Left lung (tissue), 10 donors: Measurements from ENCODE around the gene TET3. TPM values are rescaled to one million over a fixed set of nuclear protein-coding genes. Genes with fewer than 3 reads are reported as not detected.
A peak's percentile ranks its signal among the peaks of the same experiment; 100 is the strongest.

Experiments
- ATAC-seq: fragments of 200-7000 bp; cut with Tn5 transposase; one replicate; pipeline ENCODE4 v1.9.1; 2020; ENCODE audit warnings: moderate library complexity
- DNase-seq, 4 donors: peaks; one replicate each; pipeline ENCODE4 v3.0.0-alpha.2; 2013 to 2020
- H3K27ac ChIP-seq, 2 donors: fragments of 200-600 bp; sonication (generic) in 1 of 2; one replicate each; pipeline versions ENCODE4 v1.5.0 to v1.8.0; 2020 to 2021
- H3K27me3 ChIP-seq, 2 donors: fragments of 200-600 bp; sonication (generic) in 1 of 2; one replicate each; pipeline versions ENCODE4 v1.5.0 to v1.8.0; 2020 to 2021
- H3K36me3 ChIP-seq, 2 donors: fragments of 200-600 bp; sonication (generic) in 1 of 2; one replicate each; pipeline versions ENCODE4 v1.5.0 to v1.8.0; 2020 to 2021
- H3K4me1 ChIP-seq, 2 donors: fragments of 200-600 bp; one replicate each; pipeline ENCODE4 v1.8.0; 2021
- H3K4me3 ChIP-seq, 2 donors: fragments of 200-600 bp; sonication (generic) in 1 of 2; one replicate each; pipeline versions ENCODE4 v1.5.0 to v1.8.0; 2020 to 2021; ENCODE audit warnings: mild to moderate bottlenecking in 1 of 2
- H3K9me3 ChIP-seq, 2 donors: fragments of 200-600 bp; sonication (generic) in 1 of 2; one replicate each; pipeline versions ENCODE4 v1.5.0 to v1.8.0; 2020 to 2021
- CTCF ChIP-seq, 2 donors: fragments of 200-600 bp; sonication (generic) in 1 of 2; IDR thresholded peaks; one replicate each; pipeline versions ENCODE4 v1.5.0 to v1.8.0; 2021; ENCODE audit warnings: antibody characterized with exemption in 2 of 2
- intact Hi-C, 2 donors: fragments of 100-400 bp; cut with DNase I; formaldehyde crosslinking; loops; one replicate each; pipeline versions ENCODE4 v1.11.2 to v1.14.2; 2022
- polyA plus RNA-seq, 6 donors: library from polyadenylated mRNA; unstranded; fragments of 120-200 nt; gene quantifications; one replicate each; pipeline ENCODE4 v1.2.1, GENCODE V29; 2013; ENCODE audit not compliant: insufficient read length in 6 of 6
- total RNA-seq, 2 donors: library from RNA; stranded (reverse); fragmentation: NEBNext Ultra II Directional; extraction: Animal tissue kit (Norgen Biotek cat#: 25700); gene quantifications; one replicate each; pipeline ENCODE4 v1.2.1, GENCODE V29; 2021
- donor health status: DM: no; HTN: yes; CAD: no.
- donor health status: DM: no; HTN: no; CAD: no.

TET3 gene
- total and polyA plus RNA-seq, 8 donors: 16.6 to 32.1 (median 19.7) TPM

DNA sequence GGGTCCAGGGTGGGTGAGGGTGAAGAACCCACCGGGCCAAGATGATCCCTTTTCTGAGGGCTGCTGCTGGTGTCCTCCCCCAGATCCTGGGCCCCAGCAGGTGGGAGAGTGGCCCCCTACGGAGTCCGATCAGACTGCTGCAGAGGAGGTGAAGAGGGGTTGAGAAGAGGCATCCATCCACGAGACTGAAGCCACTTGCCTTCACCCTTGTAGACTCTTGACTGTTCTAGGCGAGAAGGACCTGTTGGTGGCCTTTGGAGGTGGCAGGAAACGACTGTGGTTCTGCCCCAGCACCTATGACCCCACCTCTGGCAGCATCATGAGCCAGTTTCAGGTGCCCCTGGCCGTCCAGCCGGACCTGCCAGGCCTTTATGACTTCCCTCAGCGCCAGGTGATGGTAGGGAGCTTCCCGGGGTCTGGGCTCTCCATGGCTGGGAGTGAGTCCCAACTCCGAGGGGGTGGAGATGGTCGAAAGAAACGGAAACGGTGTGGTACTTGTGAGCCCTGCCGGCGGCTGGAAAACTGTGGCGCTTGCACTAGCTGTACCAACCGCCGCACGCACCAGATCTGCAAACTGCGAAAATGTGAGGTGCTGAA, 1.5 kb downstream of the TET3 start:
- H3K27ac ChIP-seq: peak overlapping the region; percentile 82 to 93
- intact Hi-C loops: loop anchor here in 1 of 2 donors (10.0 kb wide), 1 partner anchor 61 kb away; the partner anchor contains the start of gene DGUOK
- H3K4me3 ChIP-seq: peak overlapping the region; percentile 46 to 65
- DNase-seq (no peak), ATAC-seq (no peak)
- peaks cover 0 to 19% of the 10 kb centered on the region in 2 donors for H3K36me3 ChIP-seq
- H3K4me1 ChIP-seq: peaks cover 28 to 89% of the 10 kb centered on the region in 2 donors
- no peak for TF ChIP-seq CTCF (IDR thresholded peaks at IDR 0.05)
- no peaks in the 10 kb centered on the region for H3K27me3 ChIP-seq
- no peaks in the 10 kb centered on the region for H3K9me3 ChIP-seq

- TF ChIP-seq CTCF (IDR thresholded peaks at IDR 0.05): peak in 1 of 2 donors; percentile 27
- Histone ChIP-seq H3K4me3 (peak overlapping the region; percentile 19 to 65), H3K27ac (peak overlapping the region in 1 of 2 donors; percentile 93), H3K27me3 (no peaks in the 10 kb centered on the region), H3K4me1 (peaks cover 21 to 89% of the 10 kb centered on the region in 2 donors), H3K9me3 (no peaks in the 10 kb centered on the region), H3K36me3 (peaks cover 0 to 19% of the 10 kb centered on the region in 2 donors)
- intact Hi-C loops: loop anchor here in 1 of 2 donors (10.0 kb wide), 1 partner anchor 63 kb away; the partner anchor contains the start of gene DGUOK
- DNase-seq (peak in 3 of 4 donors; percentile 71 to 85 (median 72)), ATAC-seq (peak; percentile 63)
Measured at GRCh38 chr2:73987109-73987947, 2.6 kb downstream of the TET3 start.

GRCh38 chr2:73987948-73988700, 3.4 kb downstream of the TET3 start:
- peak overlapping the region; percentile 19 to 65 for H3K4me3 ChIP-seq
- DNase-seq (no peak), ATAC-seq (no peak)
- H3K4me1 ChIP-seq: peaks cover 21 to 89% of the 10 kb centered on the region in 2 donors
- TF ChIP-seq CTCF (IDR thresholded peaks at IDR 0.05): no peak
- H3K9me3 ChIP-seq: no peaks in the 10 kb centered on the region
- peak overlapping the region in 1 of 2 donors; percentile 93 for H3K27ac ChIP-seq
- intact Hi-C loops: loop anchor here in 1 of 2 donors (10.0 kb wide), 1 partner anchor 63 kb away; the partner anchor contains the start of gene DGUOK
- no peaks in the 10 kb centered on the region for H3K27me3 ChIP-seq
- H3K36me3 ChIP-seq: peaks cover 0 to 19% of the 10 kb centered on the region in 2 donors

DNA sequence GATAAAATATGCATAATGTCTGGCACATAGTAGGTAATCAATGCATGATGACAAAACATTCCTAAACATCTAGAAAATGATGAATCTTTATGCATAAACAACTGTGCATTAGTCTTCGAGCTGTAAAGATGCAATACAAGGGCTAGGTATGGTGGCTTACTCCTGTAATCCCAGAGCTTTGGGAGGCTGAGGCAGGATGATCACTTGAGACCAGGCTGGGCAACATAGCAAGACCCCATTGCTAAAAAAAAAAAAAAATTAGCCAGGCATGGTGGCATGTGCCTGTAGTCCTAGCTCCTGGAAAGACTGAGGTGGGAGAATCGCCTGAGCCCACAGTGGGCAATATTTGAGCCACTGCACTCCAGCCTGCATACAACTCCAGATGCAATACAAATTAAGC, 5.3 kb downstream of the TET3 start:
- H3K4me3 ChIP-seq: no peak overlapping the region
- TF ChIP-seq CTCF (IDR thresholded peaks at IDR 0.05): no peak
- H3K4me1 ChIP-seq: peaks cover 17 to 94% of the 10 kb centered on the region in 2 donors
- H3K27me3 ChIP-seq: no peaks in the 10 kb centered on the region
- H3K36me3 ChIP-seq: peaks cover 0 to 19% of the 10 kb centered on the region in 2 donors
- no peaks in the 10 kb centered on the region for H3K9me3 ChIP-seq
- ATAC-seq (no peak), DNase-seq (no peak)
- intact Hi-C loops: loop anchor here in 1 of 2 donors (10.0 kb wide), 1 partner anchor 65 kb away; the partner anchor contains the start of gene DGUOK
- no peak overlapping the region for H3K27ac ChIP-seq
